Rectal smooth muscle tissue (tissue), 1 donor: ENCODE results near the gene TF.

ENCODE experiments used
- H3K27ac ChIP-seq: one replicate; pipeline ENCODE4 v1.7.0; 2013; ENCODE audit warnings: low read depth, low read length, inconsistent platforms
- H3K27me3 ChIP-seq: one replicate; pipeline ENCODE4 v1.7.0; 2013; ENCODE audit warnings: low read length; ENCODE audit not compliant: control insufficient read depth, insufficient read depth
- H3K36me3 ChIP-seq: one replicate; pipeline ENCODE4 v1.7.0; 2013; ENCODE audit warnings: low read length; ENCODE audit not compliant: control insufficient read depth, insufficient read depth
- H3K4me1 ChIP-seq: one replicate; pipeline ENCODE4 v1.7.0; 2013; ENCODE audit warnings: low read length; ENCODE audit not compliant: control insufficient read depth, insufficient read depth
- H3K4me3 ChIP-seq: one replicate; pipeline ENCODE4 v1.7.0; 2013; ENCODE audit warnings: low read length
- H3K9ac ChIP-seq: one replicate; pipeline ENCODE4 v1.7.0; 2013; ENCODE audit warnings: low read length

The TF gene

DNA sequence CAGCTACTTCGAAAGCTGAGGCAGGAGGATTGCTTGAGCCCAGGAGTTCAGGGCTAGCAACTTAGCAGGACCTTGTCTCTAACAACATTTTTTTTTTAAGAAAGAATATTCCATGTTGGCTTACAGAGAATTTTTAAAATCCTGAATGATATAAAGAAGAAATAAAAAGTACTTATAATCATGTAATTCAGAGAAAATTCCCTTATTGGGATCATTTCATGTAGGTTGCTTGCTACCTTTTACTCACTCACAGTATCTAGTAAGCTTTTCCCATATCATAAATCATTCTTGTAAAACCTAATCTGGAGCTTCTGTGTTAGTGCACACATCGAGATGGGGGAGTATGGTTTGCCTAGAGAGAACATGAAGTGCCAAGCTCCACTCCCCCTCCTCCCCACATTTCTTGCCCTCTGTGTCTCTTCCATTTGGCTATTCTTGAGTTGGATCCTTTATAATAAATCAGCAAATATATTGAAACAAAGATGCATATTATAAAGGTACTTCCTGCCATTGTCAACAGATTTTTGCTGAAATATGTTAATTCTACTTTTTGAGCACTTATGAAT is 13.6 kb downstream of the TF start:
- H3K36me3 ChIP-seq, result no peaks in the 10 kb centered on the region
- no peak overlapping the region for H3K27ac ChIP-seq

DNA sequence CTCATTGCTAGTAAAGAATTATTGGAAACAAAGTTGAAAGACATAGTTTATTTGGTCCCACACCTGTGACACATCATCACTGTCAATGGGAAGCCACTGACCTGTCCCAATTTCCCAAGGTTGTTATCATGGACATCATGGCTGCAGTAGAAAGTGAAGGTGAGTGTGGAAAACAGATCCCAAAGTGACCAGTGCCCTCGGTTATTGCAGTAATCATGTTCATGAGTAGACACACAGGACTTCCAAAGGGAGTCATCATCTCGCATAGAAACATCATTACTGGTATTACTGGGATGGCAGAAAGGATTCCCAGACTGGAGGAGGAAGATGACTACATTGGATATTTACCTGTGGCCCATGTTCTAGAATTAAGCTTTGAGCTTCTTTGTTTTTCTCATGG is 14.7 kb downstream of the TF start:
- no peaks in the 10 kb centered on the region for H3K36me3 ChIP-seq
- H3K27me3 ChIP-seq, result no peaks in the 10 kb centered on the region
- no peak overlapping the region for H3K27ac ChIP-seq
- H3K4me1 ChIP-seq, result no peaks in the 10 kb centered on the region
- H3K9ac ChIP-seq, result no peak overlapping the region
- H3K4me3 ChIP-seq, result no peak overlapping the region

More for the DNA sequence above, 13.6 kb downstream of the TF start:
- H3K4me3 ChIP-seq, result no peak overlapping the region
- no peak overlapping the region for H3K9ac ChIP-seq
- H3K27me3 ChIP-seq, result no peaks in the 10 kb centered on the region
- no peaks in the 10 kb centered on the region for H3K4me1 ChIP-seq

DNA sequence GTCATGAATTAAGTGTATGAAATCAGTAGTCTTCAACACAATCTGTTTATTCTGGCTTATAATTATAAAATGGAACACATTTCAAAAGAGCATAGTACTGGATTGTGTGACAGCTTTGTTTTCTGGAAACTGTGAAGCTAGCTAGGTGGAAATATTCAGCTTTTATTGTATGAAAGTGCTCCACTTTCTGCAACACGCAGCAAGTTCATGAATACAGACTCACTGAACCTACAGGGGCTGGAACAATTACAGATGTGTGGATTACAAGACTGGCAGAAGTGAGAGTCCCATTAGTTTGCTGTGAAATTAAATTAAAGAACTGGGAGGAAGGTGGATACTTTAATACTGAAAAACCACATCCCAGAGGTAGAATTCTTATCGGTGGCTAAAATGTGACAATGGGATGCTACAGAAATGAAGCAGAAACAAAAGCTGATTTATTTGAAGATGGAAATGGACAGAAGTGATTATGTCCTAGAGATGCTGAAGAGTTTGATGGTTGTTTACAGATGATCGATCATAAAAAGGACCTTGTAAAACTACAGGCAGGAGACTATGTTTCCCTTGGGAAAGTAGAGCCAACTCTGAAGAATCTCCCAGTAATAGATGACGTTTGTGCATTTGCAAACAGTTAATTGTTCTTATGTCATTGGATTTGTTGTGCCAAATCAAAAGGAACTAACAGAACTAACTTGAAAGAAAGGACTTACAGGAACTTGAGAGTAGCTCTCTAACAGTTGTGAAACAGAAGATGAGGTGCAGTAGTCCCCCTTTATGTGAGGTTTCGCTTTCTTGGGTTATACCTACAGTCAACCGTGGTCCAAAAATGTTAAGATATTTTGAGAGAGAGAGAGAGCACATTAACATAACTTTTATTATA is 15.7 kb downstream of the TF start:
- Histone ChIP-seq H3K36me3 (no peaks in the 10 kb centered on the region), H3K9ac (no peak overlapping the region), H3K27me3 (no peaks in the 10 kb centered on the region), H3K4me1 (no peaks in the 10 kb centered on the region), H3K27ac (no peak overlapping the region), H3K4me3 (no peak overlapping the region)

DNA sequence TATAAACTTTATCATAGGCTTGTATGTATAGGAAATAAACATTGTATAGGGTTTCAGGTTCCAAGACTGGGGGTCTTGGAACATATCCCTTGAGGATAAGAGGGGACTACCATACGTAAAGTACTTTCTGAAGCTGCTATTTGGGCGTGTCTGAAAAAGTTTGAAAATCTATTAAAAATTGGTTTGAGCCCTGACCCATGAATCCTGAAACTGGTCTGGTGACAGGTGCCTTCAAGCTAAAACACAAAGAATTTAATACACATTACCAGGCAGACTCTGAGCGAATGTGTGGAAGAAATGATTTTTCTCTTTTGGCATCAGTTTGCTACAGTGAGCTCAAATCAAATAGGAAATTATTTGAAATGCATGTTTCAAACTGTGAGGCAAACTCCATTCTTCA is 16.3 kb downstream of the TF start:
- H3K27ac ChIP-seq, result no peak overlapping the region
- H3K36me3 ChIP-seq, result no peaks in the 10 kb centered on the region
- no peaks in the 10 kb centered on the region for H3K27me3 ChIP-seq
- no peak overlapping the region for H3K4me3 ChIP-seq
- H3K9ac ChIP-seq, result no peak overlapping the region
- H3K4me1 ChIP-seq, result no peaks in the 10 kb centered on the region

DNA sequence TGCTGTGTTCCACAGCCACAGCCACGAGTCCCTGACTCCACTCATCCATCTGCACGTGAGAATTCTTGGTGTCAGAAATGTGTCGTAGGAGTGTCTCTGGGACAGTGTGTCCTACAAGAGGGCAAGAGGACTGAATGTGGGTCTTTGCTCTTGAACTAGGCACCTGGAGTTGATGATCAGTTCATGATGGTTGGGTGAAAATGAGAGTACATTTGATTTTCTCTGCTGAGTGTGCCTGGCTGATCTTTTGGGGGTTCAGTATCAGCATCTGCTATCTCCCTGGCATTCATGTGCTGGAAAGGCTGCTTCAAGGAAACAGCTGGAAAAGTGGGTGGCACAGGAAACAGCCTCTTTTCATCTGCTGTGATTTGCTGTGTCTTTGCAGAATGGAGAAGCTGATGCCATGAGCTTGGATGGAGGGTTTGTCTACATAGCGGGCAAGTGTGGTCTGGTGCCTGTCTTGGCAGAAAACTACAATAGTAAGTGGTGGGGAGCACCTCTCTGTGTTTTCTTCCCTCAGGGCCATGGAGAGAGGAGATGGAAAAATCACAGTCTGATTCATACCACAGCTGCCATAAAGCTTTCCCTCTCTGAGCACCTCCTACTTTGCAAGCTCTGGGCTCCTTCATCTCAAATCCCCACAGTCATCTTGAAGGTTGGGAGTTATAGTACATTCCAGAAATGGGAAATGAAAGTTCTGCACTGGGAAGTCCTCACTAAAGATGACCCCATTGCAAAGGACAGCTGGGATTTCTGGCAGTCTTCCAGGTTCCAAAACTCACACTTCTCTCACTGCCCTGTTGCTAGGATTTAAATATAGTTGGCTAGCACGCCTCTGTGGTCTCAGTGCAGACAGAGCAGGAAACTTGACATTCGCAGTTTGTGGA is 17.8 kb downstream of the TF start:
- no peaks in the 10 kb centered on the region for H3K27me3 ChIP-seq
- no peak overlapping the region for H3K4me3 ChIP-seq
- no peak overlapping the region for H3K27ac ChIP-seq
- H3K36me3 ChIP-seq, result no peaks in the 10 kb centered on the region
- no peak overlapping the region for H3K9ac ChIP-seq
- H3K4me1 ChIP-seq, result no peaks in the 10 kb centered on the region

DNA sequence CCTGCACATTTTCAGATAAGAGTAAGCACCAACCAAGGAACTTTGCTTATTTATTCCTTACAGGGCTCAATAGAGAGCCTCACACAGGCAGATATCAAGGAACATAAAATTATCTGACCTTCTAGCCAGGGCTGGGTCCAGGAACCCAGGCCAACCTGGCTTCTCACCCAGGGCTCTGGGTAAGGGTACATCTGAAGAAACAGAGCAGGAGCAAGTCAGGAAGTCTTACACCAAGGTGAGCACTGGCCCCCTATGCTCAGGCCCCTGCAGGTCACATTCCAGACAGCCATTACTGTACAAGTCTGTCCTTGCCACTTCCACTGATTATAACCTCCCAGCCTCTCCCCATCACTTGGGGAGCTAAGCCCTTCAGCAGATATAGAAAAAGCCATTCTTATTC is 19.1 kb downstream of the TF start:
- H3K4me1 ChIP-seq, result no peaks in the 10 kb centered on the region
- H3K27ac ChIP-seq, result no peak overlapping the region
- no peaks in the 10 kb centered on the region for H3K27me3 ChIP-seq
- H3K36me3 ChIP-seq, result no peaks in the 10 kb centered on the region
- no peak overlapping the region for H3K4me3 ChIP-seq
- no peak overlapping the region for H3K9ac ChIP-seq

DNA sequence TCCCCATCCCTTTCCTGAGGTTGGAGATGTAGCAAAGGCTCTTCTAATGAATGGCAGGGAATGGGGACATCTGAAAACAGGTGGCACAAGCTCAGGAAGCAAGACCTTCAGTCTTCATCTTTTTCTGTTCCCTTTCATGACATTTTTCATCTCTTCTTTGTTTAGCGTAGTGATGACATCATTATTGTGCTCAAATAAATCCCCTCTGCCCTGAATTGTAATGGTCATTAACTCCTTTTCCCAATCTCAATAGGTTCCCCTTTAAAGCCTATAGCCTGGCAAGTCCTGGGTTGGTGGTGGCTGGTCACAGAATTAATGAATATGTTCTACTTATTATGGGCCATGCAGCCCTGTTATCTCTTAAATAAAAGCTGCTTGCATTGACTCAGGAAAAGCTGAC is 21.4 kb downstream of the TF start:
- H3K4me1 ChIP-seq, result no peaks in the 10 kb centered on the region
- no peak overlapping the region for H3K9ac ChIP-seq
- H3K27me3 ChIP-seq, result no peaks in the 10 kb centered on the region
- H3K4me3 ChIP-seq, result no peak overlapping the region
- no peak overlapping the region for H3K27ac ChIP-seq
- H3K36me3 ChIP-seq, result no peaks in the 10 kb centered on the region

DNA sequence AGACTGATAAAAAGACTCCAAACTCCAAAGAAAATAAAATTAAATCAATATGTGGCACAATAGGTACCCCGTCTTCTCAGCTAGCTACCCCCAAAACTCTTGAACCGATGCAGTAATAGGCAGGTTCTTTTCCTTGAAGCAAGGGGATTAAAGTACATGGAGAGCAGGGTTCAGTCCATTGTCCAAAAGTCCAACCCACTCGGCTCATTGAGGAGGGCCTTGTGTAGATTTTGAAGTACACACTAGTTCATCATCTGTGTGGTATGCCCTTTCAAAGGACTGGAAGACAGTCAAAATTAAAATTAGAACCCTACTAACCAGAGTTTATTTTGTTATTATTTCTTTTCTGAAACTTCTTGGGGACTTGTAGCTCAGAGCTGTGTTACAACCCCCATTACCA is 23.3 kb downstream of the TF start:
- Histone ChIP-seq H3K27me3 (no peaks in the 10 kb centered on the region), H3K9ac (no peak overlapping the region), H3K4me3 (no peak overlapping the region), H3K36me3 (no peaks in the 10 kb centered on the region), H3K4me1 (no peaks in the 10 kb centered on the region), H3K27ac (no peak overlapping the region)

DNA sequence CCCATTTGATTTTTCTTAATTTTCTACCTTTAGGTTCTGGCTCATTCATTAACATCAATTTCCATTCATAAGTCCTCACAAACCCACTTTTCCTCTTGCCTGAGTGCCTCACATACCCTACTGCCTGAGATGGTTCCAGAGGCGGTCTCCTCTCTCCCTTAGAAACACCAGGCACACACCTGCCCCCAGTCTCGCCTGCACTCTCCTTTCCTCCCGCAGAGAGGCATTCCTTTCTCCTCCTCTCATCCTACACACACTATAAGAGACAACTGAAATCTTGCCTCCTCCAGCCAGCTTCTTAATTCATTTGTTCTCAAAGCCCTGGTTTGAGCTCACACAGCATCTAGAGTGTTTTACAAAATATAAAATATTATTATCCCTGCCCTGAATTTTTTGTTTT is 27.5 kb downstream of the TF start:
- H3K4me1 ChIP-seq, result no peaks in the 10 kb centered on the region
- H3K27me3 ChIP-seq, result no peaks in the 10 kb centered on the region
- no peak overlapping the region for H3K9ac ChIP-seq
- H3K27ac ChIP-seq, result no peak overlapping the region
- no peak overlapping the region for H3K4me3 ChIP-seq
- H3K36me3 ChIP-seq, result no peaks in the 10 kb centered on the region

DNA sequence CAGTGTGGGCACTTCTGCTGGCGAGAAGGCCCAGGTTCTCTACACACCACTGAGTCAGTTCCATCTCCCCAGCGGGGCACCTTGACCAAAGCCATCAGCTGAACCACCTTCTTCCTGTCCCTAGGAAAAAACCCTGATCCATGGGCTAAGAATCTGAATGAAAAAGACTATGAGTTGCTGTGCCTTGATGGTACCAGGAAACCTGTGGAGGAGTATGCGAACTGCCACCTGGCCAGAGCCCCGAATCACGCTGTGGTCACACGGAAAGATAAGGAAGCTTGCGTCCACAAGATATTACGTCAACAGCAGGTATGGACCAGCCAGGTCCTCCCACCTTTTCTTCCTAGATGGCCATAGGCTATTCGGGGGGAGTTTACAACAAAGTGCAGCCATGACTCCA is 29.1 kb downstream of the TF start:
- no peak overlapping the region for H3K4me3 ChIP-seq
- H3K27me3 ChIP-seq, result no peaks in the 10 kb centered on the region
- H3K27ac ChIP-seq, result no peak overlapping the region
- H3K4me1 ChIP-seq, result no peaks in the 10 kb centered on the region
- no peak overlapping the region for H3K9ac ChIP-seq
- H3K36me3 ChIP-seq, result no peaks in the 10 kb centered on the region

DNA sequence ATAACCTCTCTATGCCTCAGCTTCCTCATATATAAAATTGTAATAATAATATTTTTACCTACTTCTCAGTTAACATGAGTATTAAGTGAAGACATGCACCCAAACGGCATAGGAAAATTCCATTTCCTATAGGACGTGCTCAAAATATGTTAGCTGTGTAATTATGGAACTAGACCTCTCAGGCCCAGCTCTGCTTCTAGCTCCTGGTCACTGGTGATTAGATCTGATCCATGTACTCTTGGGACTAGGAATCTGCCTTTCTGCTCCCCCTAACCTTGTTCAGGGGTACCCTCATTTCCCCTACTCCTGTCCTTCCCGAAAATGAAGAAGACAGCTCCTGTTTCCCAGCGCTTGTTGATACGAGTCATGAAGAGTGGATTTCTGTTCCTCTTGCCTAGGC is 29.6 kb downstream of the TF start:
- Histone ChIP-seq H3K4me1 (no peaks in the 10 kb centered on the region), H3K4me3 (no peak overlapping the region), H3K9ac (no peak overlapping the region), H3K27ac (no peak overlapping the region), H3K36me3 (no peaks in the 10 kb centered on the region), H3K27me3 (no peaks in the 10 kb centered on the region)

DNA sequence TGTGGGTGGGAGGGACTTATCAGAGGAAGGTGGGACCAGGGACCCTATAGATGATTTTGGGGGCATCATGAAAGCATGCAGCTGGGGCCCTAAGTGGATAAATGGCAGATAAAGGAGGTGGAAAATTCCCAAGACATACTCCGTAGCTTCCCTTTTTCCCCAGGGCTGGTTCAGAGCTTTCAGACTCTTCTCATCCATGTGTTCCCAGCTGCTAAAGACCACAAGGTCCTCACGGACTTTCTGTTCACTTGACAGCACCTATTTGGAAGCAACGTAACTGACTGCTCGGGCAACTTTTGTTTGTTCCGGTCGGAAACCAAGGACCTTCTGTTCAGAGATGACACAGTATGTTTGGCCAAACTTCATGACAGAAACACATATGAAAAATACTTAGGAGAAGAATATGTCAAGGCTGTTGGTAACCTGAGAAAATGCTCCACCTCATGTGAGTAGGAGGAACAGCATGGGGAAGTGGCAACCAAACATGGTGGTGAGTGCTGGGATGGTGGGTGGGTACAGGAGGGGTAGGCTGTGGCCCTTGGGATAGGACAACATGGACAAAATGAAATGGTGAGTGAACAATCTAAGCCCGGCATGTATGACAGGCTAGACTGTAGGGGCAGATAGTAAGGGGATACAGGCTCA is 30.7 kb downstream of the TF start:
- no peaks in the 10 kb centered on the region for H3K36me3 ChIP-seq
- H3K27ac ChIP-seq, result no peak overlapping the region
- H3K4me3 ChIP-seq, result no peak overlapping the region
- H3K9ac ChIP-seq, result no peak overlapping the region
- H3K4me1 ChIP-seq, result no peaks in the 10 kb centered on the region
- no peaks in the 10 kb centered on the region for H3K27me3 ChIP-seq
